ENCODE results near the gene C1orf159.
"Not testable (repeated sequence)": the region's sequence is repeated elsewhere in the genome, so short reads cannot be mapped to it uniquely, and the experiment has no call there.

The C1orf159 gene

DNA sequence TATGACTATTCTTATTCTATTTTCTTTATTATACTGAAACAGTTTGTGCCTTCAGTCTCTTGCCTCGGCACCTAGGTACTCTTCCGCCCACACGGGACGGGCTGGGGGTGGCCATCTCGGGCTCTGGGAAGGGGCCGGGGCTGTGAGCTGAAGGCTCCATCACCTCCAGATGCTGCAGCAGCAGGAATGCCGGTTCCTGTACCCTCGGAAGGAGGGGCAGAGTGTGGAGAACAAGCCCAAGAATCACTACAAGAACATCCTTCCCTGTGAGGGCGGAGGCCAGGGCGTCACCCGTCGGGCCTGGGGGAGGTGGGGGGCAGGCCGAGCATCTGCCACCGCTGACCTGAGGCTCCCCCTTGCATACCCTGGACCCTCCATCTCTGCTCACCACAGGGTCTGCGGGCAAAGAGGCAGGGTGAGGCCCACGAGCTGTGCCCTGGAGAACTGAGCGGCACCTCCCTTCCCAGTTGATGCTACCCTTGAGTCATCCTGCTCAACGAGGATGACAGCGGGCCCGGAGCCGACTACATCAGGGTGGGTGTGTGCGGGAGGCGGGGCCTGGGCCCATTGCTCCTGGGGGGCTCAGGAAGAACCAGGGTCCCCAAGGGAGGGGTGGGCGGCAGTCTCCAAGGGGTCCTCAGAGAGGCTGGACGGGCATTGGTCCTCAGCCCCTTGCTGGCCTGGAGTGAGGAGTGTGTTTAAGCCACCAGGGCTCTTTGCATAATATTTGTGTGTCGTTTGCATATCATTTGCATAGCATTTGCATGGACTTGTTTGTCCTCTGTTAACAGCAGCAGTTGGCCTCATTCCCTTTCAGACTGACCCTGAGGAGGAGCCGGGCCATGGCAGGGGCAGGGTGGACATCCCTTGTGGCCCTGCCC lies 49.2 kb downstream of the C1orf159 start:
- Histone ChIP-seq H2BK120ac (ENCODE audit: low read depth, low read length) (no peak overlapping the region), H2BK12ac (ENCODE audit: low read length in 2 of 2) (no peak overlapping the region), H3K18ac (ENCODE audit: low read depth in 1 of 2, low read length in 2 of 2) (no peak overlapping the region), H3K9me3 (ENCODE audit: control insufficient read depth, low read length) (no peaks in the 10 kb centered on the region), H2BK15ac (ENCODE audit: low read depth, poor library complexity, severe bottlenecking) (no peak overlapping the region), H3K27ac (ENCODE audit: low read length, poor library complexity, severe bottlenecking) (no peak overlapping the region), H4K91ac (ENCODE audit: low read length) (peak overlapping the region; percentile 21), H2AK5ac (ENCODE audit: low read length, severe bottlenecking) (peak overlapping the region; percentile 30), H3K79me1 (replicated peaks; ENCODE audit: low read length, poor library complexity, severe bottlenecking) (peaks cover 4% of the 10 kb centered on the region), H2BK5ac (ENCODE audit: low read depth, low read length, poor library complexity, severe bottlenecking) (no peak overlapping the region), H3K27me3 (ENCODE audit: control insufficient read depth in 1 of 2, insufficient read depth in 1 of 2, low read length in 2 of 2) (peaks cover 0 to 67% of the 10 kb centered on the region in 2 experiments), H3K36me3 (ENCODE audit: control insufficient read depth in 1 of 2, insufficient read depth in 2 of 2, low read depth in 1 of 2, low read length in 2 of 2) (peaks cover 0 to 12% of the 10 kb centered on the region in 2 experiments), H3K14ac (ENCODE audit: low read length in 2 of 2) (no peak overlapping the region), H2AFZ (ENCODE audit: low read depth, low read length) (no peak overlapping the region), H3K4me2 (ENCODE audit: low read length, poor library complexity, severe bottlenecking) (no peak overlapping the region), H4K8ac (ENCODE audit: low read length) (no peak overlapping the region), H3K4me1 (ENCODE audit: control insufficient read depth, insufficient read depth, low read depth, low read length) (peaks cover 62% of the 10 kb centered on the region), H3K4me3 (ENCODE audit: insufficient read depth in 1 of 2, low read depth in 1 of 2, low read length in 2 of 2) (no peak overlapping the region), H3K9ac (ENCODE audit: low read length) (no peak overlapping the region), H3K4ac (ENCODE audit: low read depth in 1 of 2, low read length in 2 of 2) (no peak overlapping the region), H3K23ac (ENCODE audit: low read length in 2 of 2) (no peak overlapping the region)
- peak; percentile 32 for DNase-seq
- WGBS = 72% methylated on average over 27 of the region's 27 CpGs

DNA sequence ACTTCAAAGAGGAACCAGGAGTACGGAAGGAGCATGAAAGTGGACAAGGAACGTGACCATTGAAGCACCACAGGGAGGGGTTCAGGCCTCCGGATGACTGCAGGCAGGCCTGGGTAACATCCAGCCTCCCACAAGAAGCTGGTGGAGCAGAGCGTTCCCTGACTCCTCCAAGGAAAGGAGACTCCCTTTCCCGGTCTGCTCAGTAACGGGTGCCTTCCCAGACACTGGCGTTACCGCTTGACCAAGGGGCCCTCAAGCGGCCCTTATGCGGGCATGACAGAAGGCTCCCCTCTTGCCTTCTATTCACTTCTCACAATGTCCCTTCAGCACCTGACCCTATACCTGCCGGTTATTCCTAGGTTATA lies 50.0 kb downstream of the C1orf159 start:
- not testable (repeated sequence) for H3K4me3 ChIP-seq (ENCODE audit: insufficient read depth in 1 of 2, low read depth in 1 of 2, low read length in 2 of 2); H2AK5ac ChIP-seq (ENCODE audit: low read length, severe bottlenecking); H3K9ac ChIP-seq (ENCODE audit: low read length); H4K91ac ChIP-seq (ENCODE audit: low read length); H3K9me3 ChIP-seq (ENCODE audit: control insufficient read depth, low read length); H4K8ac ChIP-seq (ENCODE audit: low read length); DNase-seq; H3K23ac ChIP-seq (ENCODE audit: low read length in 2 of 2); H3K18ac ChIP-seq (ENCODE audit: low read depth in 1 of 2, low read length in 2 of 2); H2BK12ac ChIP-seq (ENCODE audit: low read length in 2 of 2); H2BK5ac ChIP-seq (ENCODE audit: low read depth, low read length, poor library complexity, severe bottlenecking); H3K4me2 ChIP-seq (ENCODE audit: low read length, poor library complexity, severe bottlenecking); H3K4ac ChIP-seq (ENCODE audit: low read depth in 1 of 2, low read length in 2 of 2); H3K14ac ChIP-seq (ENCODE audit: low read length in 2 of 2); H3K79me1 ChIP-seq (replicated peaks; ENCODE audit: low read length, poor library complexity, severe bottlenecking); H2AFZ ChIP-seq (ENCODE audit: low read depth, low read length); H2BK15ac ChIP-seq (ENCODE audit: low read depth, poor library complexity, severe bottlenecking); H2BK120ac ChIP-seq (ENCODE audit: low read depth, low read length); H3K27ac ChIP-seq (ENCODE audit: low read length, poor library complexity, severe bottlenecking)
- H3K27me3 ChIP-seq (ENCODE audit: control insufficient read depth in 1 of 2, insufficient read depth in 1 of 2, low read length in 2 of 2) = peaks cover 0 to 72% of the 10 kb centered on the region in 2 experiments
- peaks cover 0 to 12% of the 10 kb centered on the region in 2 experiments for H3K36me3 ChIP-seq (ENCODE audit: control insufficient read depth in 1 of 2, insufficient read depth in 2 of 2, low read depth in 1 of 2, low read length in 2 of 2)
- peaks cover 64% of the 10 kb centered on the region for H3K4me1 ChIP-seq (ENCODE audit: control insufficient read depth, insufficient read depth, low read depth, low read length)
- WGBS = 72% methylated on average over 7 of the region's 11 CpGs

DNA sequence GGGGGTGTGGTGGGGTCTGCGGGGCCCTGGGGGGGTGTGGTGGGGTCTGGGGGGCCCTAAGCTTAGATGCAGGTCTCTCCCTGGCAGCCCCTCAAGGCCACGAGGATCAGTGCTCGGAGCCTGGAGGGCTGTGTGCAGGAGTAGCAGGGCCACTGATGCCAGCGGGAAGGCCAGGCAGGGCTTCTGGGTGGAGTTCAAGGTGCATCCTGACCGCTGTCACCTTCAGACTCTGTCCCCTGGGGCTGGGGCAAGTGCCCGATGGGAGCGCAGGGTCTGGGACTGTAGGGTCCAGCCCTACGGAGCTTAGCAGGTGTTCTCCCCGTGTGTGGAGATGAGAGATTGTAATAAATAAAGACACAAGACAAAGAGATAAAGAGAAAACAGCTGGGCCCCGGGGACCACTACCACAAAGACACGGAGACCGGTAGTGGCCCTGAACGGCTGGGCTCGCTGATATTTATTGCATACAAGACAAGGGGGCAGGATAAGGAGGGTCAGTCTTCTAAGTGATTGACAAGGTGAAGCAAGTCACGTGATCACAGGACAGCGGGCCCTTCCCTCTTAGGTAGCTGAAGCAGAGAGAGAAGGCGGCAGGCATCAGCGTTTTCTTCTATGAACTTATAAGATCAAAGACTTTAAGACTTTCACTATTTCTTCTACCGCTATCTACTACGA lies 50.5 kb downstream of the C1orf159 start:
- H3K36me3 ChIP-seq (ENCODE audit: control insufficient read depth in 1 of 2, insufficient read depth in 2 of 2, low read depth in 1 of 2, low read length in 2 of 2) = peaks cover 0 to 12% of the 10 kb centered on the region in 2 experiments
- WGBS = 82% methylated on average over 20 of the region's 20 CpGs
- H3K79me1 ChIP-seq (replicated peaks; ENCODE audit: low read length, poor library complexity, severe bottlenecking) = peaks cover 6% of the 10 kb centered on the region

More for the DNA sequence above, 50.5 kb downstream of the C1orf159 start:
- no peaks in the 10 kb centered on the region for H3K9me3 ChIP-seq (ENCODE audit: control insufficient read depth, low read length)
- H2AK5ac ChIP-seq (ENCODE audit: low read length, severe bottlenecking) = no peak overlapping the region
- H2BK12ac ChIP-seq (ENCODE audit: low read length in 2 of 2) = no peak overlapping the region
- H3K4ac ChIP-seq (ENCODE audit: low read depth in 1 of 2, low read length in 2 of 2) = no peak overlapping the region
- H3K4me1 ChIP-seq (ENCODE audit: control insufficient read depth, insufficient read depth, low read depth, low read length) = peaks cover 65% of the 10 kb centered on the region
- H3K27me3 ChIP-seq (ENCODE audit: control insufficient read depth in 1 of 2, insufficient read depth in 1 of 2, low read length in 2 of 2) = peaks cover 0 to 72% of the 10 kb centered on the region in 2 experiments
- no peak overlapping the region for H4K8ac ChIP-seq (ENCODE audit: low read length)
- H3K27ac ChIP-seq (ENCODE audit: low read length, poor library complexity, severe bottlenecking) = no peak overlapping the region
- no peak overlapping the region for H3K9ac ChIP-seq (ENCODE audit: low read length)
- no peak for DNase-seq
- H3K4me2 ChIP-seq (ENCODE audit: low read length, poor library complexity, severe bottlenecking) = no peak overlapping the region
- no peak overlapping the region for H3K18ac ChIP-seq (ENCODE audit: low read depth in 1 of 2, low read length in 2 of 2)
- H2BK120ac ChIP-seq (ENCODE audit: low read depth, low read length) = no peak overlapping the region
- H2BK5ac ChIP-seq (ENCODE audit: low read depth, low read length, poor library complexity, severe bottlenecking) = no peak overlapping the region
- H4K91ac ChIP-seq (ENCODE audit: low read length) = no peak overlapping the region
- no peak overlapping the region for H3K4me3 ChIP-seq (ENCODE audit: insufficient read depth in 1 of 2, low read depth in 1 of 2, low read length in 2 of 2)
- H3K14ac ChIP-seq (ENCODE audit: low read length in 2 of 2) = no peak overlapping the region
- H3K23ac ChIP-seq (ENCODE audit: low read length in 2 of 2) = no peak overlapping the region
- H2AFZ ChIP-seq (ENCODE audit: low read depth, low read length) = no peak overlapping the region
- H2BK15ac ChIP-seq (ENCODE audit: low read depth, poor library complexity, severe bottlenecking) = no peak overlapping the region
